HFF-Myc (cell line): ENCODE data around the gene RTP2.

Source experiments
- DNase-seq: peaks from one replicate; pipeline ENCODE4 v3.0.0-alpha.2; 2011; ENCODE audit warnings: low read depth; ENCODE audit errors: extremely low read depth
- H3K4me3 ChIP-seq: replicated peaks from 2 replicates; pipeline ENCODE4 v1.5.1; 2011; ENCODE audit warnings: low read depth, mild to moderate bottlenecking, control low read depth, low read length
- TF ChIP-seq, protein P1 (sequence below): IDR thresholded peaks from 2 replicates; pipeline ENCODE4 v1.5.1; 2012; ENCODE audit warnings: mild to moderate bottlenecking, low read depth, low read length, control low read depth; ENCODE audit errors: missing control alignments

Gene RTP2

DNA sequence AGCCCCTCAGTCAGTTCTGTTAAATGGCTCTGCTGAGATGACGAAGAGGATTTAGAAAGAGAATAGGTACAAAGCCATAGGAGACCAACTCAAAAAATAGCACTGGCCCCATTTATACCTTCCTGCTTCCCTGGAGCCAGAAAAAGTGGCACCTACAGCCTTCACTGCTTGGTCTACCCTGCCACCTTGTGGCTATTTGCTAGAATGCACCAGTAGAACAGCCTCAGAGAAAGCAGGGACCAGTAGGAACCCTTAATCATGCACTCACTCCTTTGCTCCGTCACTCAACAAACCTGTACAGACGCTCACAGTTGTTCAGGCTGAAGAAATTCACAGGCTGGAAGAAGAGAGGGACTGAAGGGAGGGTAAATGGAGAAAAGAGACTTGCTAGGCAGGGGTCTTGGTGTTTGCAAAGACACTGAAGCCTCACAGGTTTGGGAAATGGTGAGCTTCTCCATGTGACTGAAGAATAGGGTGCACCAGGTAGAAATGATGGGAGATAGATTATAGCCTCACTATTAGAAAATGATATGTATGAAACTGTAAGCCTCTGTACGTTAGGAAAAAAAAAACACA is 12.1 kb upstream of the RTP2 start:
- no peak overlapping the region for H3K4me3 ChIP-seq
- DNase-seq, result no peak
- TF ChIP-seq, protein P1, sequence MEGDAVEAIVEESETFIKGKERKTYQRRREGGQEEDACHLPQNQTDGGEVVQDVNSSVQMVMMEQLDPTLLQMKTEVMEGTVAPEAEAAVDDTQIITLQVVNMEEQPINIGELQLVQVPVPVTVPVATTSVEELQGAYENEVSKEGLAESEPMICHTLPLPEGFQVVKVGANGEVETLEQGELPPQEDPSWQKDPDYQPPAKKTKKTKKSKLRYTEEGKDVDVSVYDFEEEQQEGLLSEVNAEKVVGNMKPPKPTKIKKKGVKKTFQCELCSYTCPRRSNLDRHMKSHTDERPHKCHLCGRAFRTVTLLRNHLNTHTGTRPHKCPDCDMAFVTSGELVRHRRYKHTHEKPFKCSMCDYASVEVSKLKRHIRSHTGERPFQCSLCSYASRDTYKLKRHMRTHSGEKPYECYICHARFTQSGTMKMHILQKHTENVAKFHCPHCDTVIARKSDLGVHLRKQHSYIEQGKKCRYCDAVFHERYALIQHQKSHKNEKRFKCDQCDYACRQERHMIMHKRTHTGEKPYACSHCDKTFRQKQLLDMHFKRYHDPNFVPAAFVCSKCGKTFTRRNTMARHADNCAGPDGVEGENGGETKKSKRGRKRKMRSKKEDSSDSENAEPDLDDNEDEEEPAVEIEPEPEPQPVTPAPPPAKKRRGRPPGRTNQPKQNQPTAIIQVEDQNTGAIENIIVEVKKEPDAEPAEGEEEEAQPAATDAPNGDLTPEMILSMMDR, result peak; percentile 93

DNA sequence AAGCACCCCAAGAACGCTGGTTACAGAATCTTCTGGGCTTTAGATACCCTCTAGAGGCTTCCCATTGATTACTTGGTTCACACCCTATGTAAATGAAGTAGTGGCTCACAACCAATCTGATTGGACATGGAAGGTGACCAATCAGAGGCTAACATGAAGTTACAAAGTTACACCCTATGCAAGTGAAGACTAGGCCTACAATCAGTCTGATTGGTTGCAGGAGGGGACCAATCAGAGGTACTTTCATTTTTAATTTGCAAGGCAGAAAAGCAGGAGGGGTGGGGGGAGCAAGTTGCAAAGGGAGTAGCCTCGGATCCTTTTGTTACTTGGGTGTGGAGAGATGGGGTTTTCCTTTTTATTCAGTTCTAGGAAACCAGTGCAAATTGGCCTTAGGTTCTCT is 11.1 kb upstream of the RTP2 start:
- no peak for DNase-seq
- TF ChIP-seq, protein P1, result no peak
- H3K4me3 ChIP-seq, result no peak overlapping the region

DNA sequence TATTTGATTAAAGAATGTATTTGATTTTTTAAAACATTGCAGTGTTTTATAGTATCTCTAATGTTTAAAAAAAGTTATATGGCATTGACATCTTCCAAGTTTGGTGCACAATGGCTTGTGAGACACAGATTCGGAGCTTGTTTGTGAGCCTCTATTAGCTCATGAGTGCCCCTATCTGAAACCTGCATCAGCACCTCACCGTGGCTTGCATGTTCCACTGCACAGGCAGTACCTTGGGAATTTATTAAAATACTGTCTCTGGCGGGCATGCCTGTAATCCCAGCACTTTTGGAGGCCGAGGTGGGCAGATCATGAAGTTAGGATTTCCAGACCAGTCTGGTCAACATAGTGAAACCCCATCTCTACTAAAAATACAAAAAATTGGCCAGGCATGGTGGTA is 6.8 kb upstream of the RTP2 start:
- no peak for DNase-seq
- no peak overlapping the region for H3K4me3 ChIP-seq
- TF ChIP-seq, protein P1, result peak; percentile 4

DNA sequence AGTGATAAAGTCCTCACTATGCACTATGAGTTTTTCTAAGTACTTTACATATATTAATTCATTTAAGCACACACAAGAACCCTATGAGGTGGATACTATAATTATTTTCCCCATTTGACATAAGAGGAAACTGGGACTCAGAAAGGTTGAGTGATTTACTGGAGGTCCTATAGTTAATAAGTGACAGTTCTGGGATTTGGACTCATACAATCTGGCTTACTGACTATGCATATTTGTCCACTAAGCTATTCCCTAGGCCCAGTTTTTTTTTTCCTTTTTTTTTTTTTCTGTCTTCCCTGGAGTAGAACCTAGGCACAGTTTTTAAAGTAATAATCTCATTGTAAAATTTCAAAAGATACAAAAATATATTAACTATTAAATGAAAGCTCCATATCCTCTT is 6.3 kb upstream of the RTP2 start:
- no peak for DNase-seq
- no peak overlapping the region for H3K4me3 ChIP-seq
- TF ChIP-seq, protein P1, result no peak

DNA sequence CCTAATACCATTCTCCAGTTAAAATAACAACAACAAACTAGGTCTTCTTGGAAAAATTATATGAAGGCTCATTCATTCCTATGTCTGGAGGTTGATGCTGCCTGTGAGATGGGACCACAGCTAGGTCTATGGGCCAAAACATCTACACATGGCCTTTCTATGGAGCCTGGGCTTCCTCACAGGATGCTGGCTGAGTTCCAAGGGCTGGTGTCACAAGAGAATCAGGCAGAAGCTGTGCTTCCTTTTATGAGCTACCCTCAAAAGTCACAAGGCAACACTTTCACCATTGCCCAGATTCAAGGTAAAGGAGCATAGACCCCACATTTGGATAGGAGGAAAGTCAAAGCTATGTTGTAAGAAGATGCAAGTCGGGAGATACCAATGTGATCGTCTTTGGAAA is 4.6 kb upstream of the RTP2 start:
- no peak for DNase-seq
- TF ChIP-seq, protein P1, result no peak

DNA sequence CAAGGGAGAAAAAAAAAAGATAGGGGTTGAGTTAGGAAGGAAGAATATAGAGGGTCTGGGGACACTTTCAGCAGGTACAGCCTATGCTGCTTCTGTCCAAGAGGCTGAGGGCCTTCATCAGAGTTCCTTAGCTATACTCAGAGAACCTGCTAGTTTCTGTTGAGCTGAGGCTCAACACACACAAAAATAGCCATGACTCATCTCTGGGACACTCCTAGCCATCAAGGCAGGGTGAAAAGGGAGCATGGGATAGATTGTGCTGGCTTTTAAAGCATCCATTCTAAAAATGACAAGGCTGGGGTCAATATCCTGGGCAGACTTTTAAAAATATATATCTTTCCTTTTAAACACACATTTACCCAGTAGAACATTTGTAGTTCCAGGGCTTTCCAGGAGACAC is 2.8 kb upstream of the RTP2 start:
- TF ChIP-seq, protein P1, result no peak
- DNase-seq, result no peak
- no peak overlapping the region for H3K4me3 ChIP-seq

More for the DNA sequence above, 4.6 kb upstream of the RTP2 start:
- H3K4me3 ChIP-seq, result no peak overlapping the region

DNA sequence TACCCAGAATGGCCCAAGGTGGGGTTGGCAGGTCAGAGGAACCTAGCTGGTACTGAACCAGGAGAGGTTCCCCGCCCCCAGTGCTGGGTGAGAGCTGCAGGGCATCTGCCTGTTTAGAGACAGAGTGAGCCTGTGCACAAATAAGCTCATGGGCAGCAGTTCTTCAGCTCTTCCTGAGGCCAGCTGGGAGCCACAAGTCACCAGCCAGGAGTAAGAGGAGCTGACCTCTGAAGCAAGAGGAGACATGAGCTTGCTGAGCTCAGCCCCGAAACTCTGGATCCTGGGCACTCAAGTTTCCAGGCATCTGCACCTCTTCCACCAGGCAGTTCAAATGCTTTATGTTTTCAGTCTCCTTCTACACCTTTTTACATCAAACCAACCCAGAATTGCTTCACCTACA is 2.1 kb downstream of the RTP2 start:
- H3K4me3 ChIP-seq, result no peak overlapping the region
- no peak for DNase-seq
- TF ChIP-seq, protein P1, result no peak
